SK-N-SH (cell line): ENCODE measurements around the gene PLCB1. TPM values are rescaled to one million over a fixed set of nuclear protein-coding genes. Genes with fewer than 3 reads are reported as not detected.

ENCODE experiments used
- CTCF ChIA-PET: fragments of 300-600, 350-600 bp; formaldehyde crosslinking; extraction: SDS; loops from one replicate; lab custom pipeline; 2021; lab: Yijun Ruan, JAX
- POLR2A ChIA-PET: fragments of 350-600 bp; sonication (Branson Sonifier 250); formaldehyde crosslinking; extraction: SDS; loops from one replicate; lab custom pipeline; 2020; ENCODE audit warnings: antibody characterized with exemption, inconsistent platforms; lab: Yijun Ruan, JAX
- DNase-seq: peaks from one replicate; pipeline ENCODE4 v3.0.0; 2012
- H2AFZ ChIP-seq: fragments of 200-600 bp; sonication (generic); 2 replicates; pipeline ENCODE4 v1.8.1; 2016; ENCODE audit warnings: antibody characterized with exemption, mild to moderate bottlenecking, low read depth
- H3F3A ChIP-seq: fragments of 200-600 bp; sonication (generic); replicated peaks from 2 replicates; pipeline ENCODE3; 2016; ENCODE audit warnings: antibody characterized with exemption, mild to moderate bottlenecking; ENCODE audit not compliant: insufficient read depth
- H3K27ac ChIP-seq, 2 experiments: fragments of 200-500 bp in 1 of 2; fragments of 200-600 bp in 1 of 2; sonication (Bioruptor generic) in 1 of 2; sonication (generic), shearing (Covaris generic) in 1 of 2; 2 replicates each; pipeline versions ENCODE4 v1.5.1 to v1.6.1; 2014 to 2016; ENCODE audit warnings: low read depth in 2 of 2, inconsistent platforms in 1 of 2, low read length in 1 of 2, mild to moderate bottlenecking in 1 of 2, mixed read lengths in 1 of 2
- H3K27me3 ChIP-seq: fragments of 200-600 bp; sonication (generic), shearing (Covaris generic); 2 replicates; pipeline ENCODE4 v1.6.1; 2016; ENCODE audit warnings: mixed run types; ENCODE audit not compliant: insufficient read depth
- H3K36me3 ChIP-seq, 2 experiments: fragments of 200-500 bp in 1 of 2; fragments of 200-600 bp in 1 of 2; sonication (Bioruptor generic) in 1 of 2; sonication (generic) in 1 of 2; replicated peaks in 1 of 2; 2 replicates each; pipeline versions ENCODE3 to v1.5.1; 2014 to 2016; ENCODE audit warnings: low read length in 1 of 2, mild to moderate bottlenecking in 1 of 2; ENCODE audit not compliant: insufficient read depth in 2 of 2, control insufficient read depth in 1 of 2
- H3K4me1 ChIP-seq, 2 experiments: fragments of 200-500 bp in 1 of 2; fragments of 200-600 bp in 1 of 2; sonication (Bioruptor generic) in 1 of 2; sonication (generic), shearing (Covaris generic) in 1 of 2; 2 replicates each; pipeline versions ENCODE4 v1.5.1 to v1.6.1; 2014 to 2016; ENCODE audit warnings: low read depth in 1 of 2, low read length in 1 of 2, mixed run types in 1 of 2; ENCODE audit not compliant: insufficient read depth in 2 of 2, control insufficient read depth in 1 of 2
- H3K4me2 ChIP-seq: fragments of 200-600 bp; sonication (generic), shearing (Covaris generic); 2 replicates; pipeline ENCODE4 v1.6.1; 2017; ENCODE audit warnings: mixed run types
- H3K4me3 ChIP-seq, 2 experiments: fragments of 200-500 bp in 1 of 2; fragments of 200-600 bp in 1 of 2; sonication (Bioruptor generic) in 1 of 2; sonication (generic), shearing (Covaris generic) in 1 of 2; 2 replicates each; pipeline versions ENCODE4 v1.5.1 to v1.8.1; 2014 to 2016; ENCODE audit warnings: low read depth in 2 of 2, inconsistent platforms in 1 of 2, low read length in 1 of 2, mild to moderate bottlenecking in 1 of 2, mixed read lengths in 1 of 2, moderate library complexity in 1 of 2
- H3K79me2 ChIP-seq: fragments of 200-600 bp; sonication (generic); 2 replicates; pipeline ENCODE4 v1.8.1; 2017; ENCODE audit warnings: mild to moderate bottlenecking; ENCODE audit not compliant: insufficient read depth
- H3K9ac ChIP-seq: fragments of 200-600 bp; sonication (generic); 2 replicates; pipeline ENCODE4 v1.6.1; 2017; ENCODE audit warnings: mixed run types
- H3K9me2 ChIP-seq: fragments of 200-600 bp; sonication (generic); 2 replicates; pipeline ENCODE4 v1.6.1; 2017; ENCODE audit warnings: mixed run types
- H3K9me3 ChIP-seq: fragments of 200-600 bp; sonication (generic); 2 replicates; pipeline ENCODE4 v1.6.1; 2017; ENCODE audit warnings: mixed run types, mild to moderate bottlenecking, moderate library complexity
- H4K20me1 ChIP-seq: fragments of 200-600 bp; sonication (generic); 2 replicates; pipeline ENCODE4 v1.6.1; 2017; ENCODE audit warnings: mild to moderate bottlenecking, mixed run types; ENCODE audit not compliant: insufficient read depth
- CHD2 ChIP-seq: fragments of 150-350 bp; IDR thresholded peaks from 2 replicates; pipeline ENCODE4 v1.6.1; 2018; ENCODE audit warnings: low read length; ENCODE audit not compliant: partially characterized antibody
- CTCF ChIP-seq: fragments of 200-600 bp; sonication (generic); IDR thresholded peaks from 2 replicates; pipeline ENCODE4 v1.6.1; 2017; ENCODE audit warnings: antibody characterized with exemption, mild to moderate bottlenecking, moderate library complexity
- ELF1 ChIP-seq: IDR thresholded peaks from 2 replicates; pipeline ENCODE4 v1.4.0; 2012
- EP300 ChIP-seq, 2 experiments: IDR thresholded peaks; 2 replicates each; pipeline versions ENCODE4 v1.4.0 to v1.6.1; 2012; ENCODE audit warnings: borderline replicate concordance in 1 of 2, low read depth in 1 of 2, low read length in 1 of 2
- EZH2phosphoT487 ChIP-seq: fragments of 200-600 bp; sonication (generic); IDR thresholded peaks from 2 replicates; pipeline ENCODE4 v1.6.1; 2017; ENCODE audit warnings: low read depth, mixed run types, mild to moderate bottlenecking, antibody characterized with exemption, moderate library complexity, borderline replicate concordance
- FOSL2 ChIP-seq: IDR thresholded peaks from 2 replicates; pipeline ENCODE4 v1.4.0; 2012; ENCODE audit warnings: low read depth, mild to moderate bottlenecking, moderate library complexity, borderline replicate concordance
- FOXJ3 ChIP-seq: sonication (generic); formaldehyde crosslinking; IDR thresholded peaks from 2 replicates; pipeline ENCODE4 v1.5.1; 2020; ENCODE audit warnings: mild to moderate bottlenecking, missing genetic modification reagents
- GABPA ChIP-seq: IDR thresholded peaks from 2 replicates; pipeline ENCODE4 v1.4.0; 2012; ENCODE audit warnings: low read depth, mild to moderate bottlenecking
- MAX ChIP-seq: IDR thresholded peaks from 2 replicates; pipeline ENCODE4 v1.4.0; 2012; ENCODE audit warnings: low read depth
- MXI1 ChIP-seq: IDR thresholded peaks from 2 replicates; pipeline ENCODE4 v1.6.1; 2012; ENCODE audit warnings: mild to moderate bottlenecking, low read depth, low read length, improper control_type of control experiment
- NRF1 ChIP-seq: IDR thresholded peaks from 2 replicates; pipeline ENCODE4 v1.6.1; 2012; ENCODE audit warnings: low read depth, mild to moderate bottlenecking, low read length
- PBX3 ChIP-seq: IDR thresholded peaks from 2 replicates; pipeline ENCODE4; 2012
- REST ChIP-seq: IDR thresholded peaks from 2 replicates; pipeline ENCODE4 v1.6.1; 2012; ENCODE audit warnings: mild to moderate bottlenecking, low read depth, low read length, moderate library complexity
- RFX5 ChIP-seq: IDR thresholded peaks from 2 replicates; pipeline ENCODE4 v1.6.1; 2012; ENCODE audit warnings: mild to moderate bottlenecking, improper control_type of control experiment, low read length
- RXRA ChIP-seq: IDR thresholded peaks from 2 replicates; pipeline ENCODE4 v1.4.0; 2012; ENCODE audit warnings: low read depth, mild to moderate bottlenecking, borderline replicate concordance
- SMC3 ChIP-seq: IDR thresholded peaks from 2 replicates; pipeline ENCODE4 v1.6.1; 2012; ENCODE audit warnings: low read depth, low read length, improper control_type of control experiment
- TAF1 ChIP-seq: IDR thresholded peaks from 2 replicates; pipeline ENCODE4 v1.6.1; 2012; ENCODE audit warnings: low read depth, mild to moderate bottlenecking, low read length, moderate library complexity, borderline replicate concordance
- TEAD4 ChIP-seq: IDR thresholded peaks from 2 replicates; pipeline ENCODE4 v1.4.0; 2012; ENCODE audit warnings: mild to moderate bottlenecking, borderline replicate concordance; ENCODE audit not compliant: insufficient read depth
- YY1 ChIP-seq: IDR thresholded peaks from 2 replicates; pipeline ENCODE4 v1.4.0; 2012; ENCODE audit warnings: low read depth, mild to moderate bottlenecking
- WGBS: methylation state at CpG from one replicate; pipeline ENCODE4 v1.1.6; 2017; ENCODE audit warnings: low lambda C conversion rate; 5-methylcytosine and 5-hydroxymethylcytosine counted together
- polyA plus RNA-seq, 3 experiments: library from polyadenylated mRNA; depleted of rRNA; stranded (reverse); fragments of >200 nt; gene quantifications; 2 replicates each; pipeline ENCODE4 v1.2.3, GENCODE V29; 2012

Gene PLCB1
- polyA plus RNA-seq, 1 of the 3 experiments (the other 2 are of a cell fraction), result 10.5 TPM

- Histone ChIP-seq H3K9me3 (no peaks in the 10 kb centered on the region), H3F3A (peaks cover 5% of the 10 kb centered on the region), H3K4me2 (no peak overlapping the region), H3K4me3 (no peak overlapping the region), H3K79me2 (no peaks in the 10 kb centered on the region), H3K36me3 (peaks cover 21 to 36% of the 10 kb centered on the region in 2 experiments), H2AFZ (no peak overlapping the region), H4K20me1 (no peaks in the 10 kb centered on the region), H3K9me2 (no peaks in the 10 kb centered on the region), H3K4me1 (no peaks in the 10 kb centered on the region), H3K9ac (no peak overlapping the region), H3K27me3 (no peaks in the 10 kb centered on the region), H3K27ac (no peak overlapping the region)
- 91% methylated on average over 2 of the region's 2 CpGs for WGBS
- ChIA-PET POLR2A (no interaction called here), CTCF (interaction anchor here (1.7 kb wide), 1 partner anchor 790 kb away, joined by 6 read pairs; no protein-coding TSS in a partner anchor)
- DNase-seq, result no peak
- TF ChIP-seq RFX5 (no peak), EZH2phosphoT487 (no peak), MXI1 (no peak), PBX3 (no peak), FOXJ3 (CRISPR knock-in tag) (no peak), MAX (no peak), RXRA (no peak), EP300 (IDR thresholded peaks at IDR 0.05; ENCODE audit: borderline replicate concordance in 1 of 2, low read depth in 1 of 2, low read length in 1 of 2) (no peak), TAF1 (no peak), YY1 (no peak), NRF1 (no peak)
Measured at GRCh38 chr20:8726460-8726859, 594.4 kb downstream of the PLCB1 start.

- DNase-seq, result no peak
- H3K27me3 ChIP-seq, result no peaks in the 10 kb centered on the region
- no peaks in the 10 kb centered on the region for H3K4me1 ChIP-seq
- H3K9me3 ChIP-seq, result no peaks in the 10 kb centered on the region
- ChIA-PET POLR2A (interaction anchor here (0.6 kb wide), 1 partner anchor 23 kb away, joined by 4 read pairs; no protein-coding TSS in a partner anchor), CTCF (interaction anchor here (1.0 to 2.7 kb wide), 4 partner anchors 9 to 875 kb away, joined by 3 to 33 read pairs (median 4); no protein-coding TSS in a partner anchor)
- WGBS, result 76% methylated on average over 3 of the region's 3 CpGs
- no peaks in the 10 kb centered on the region for H3K9me2 ChIP-seq
- H4K20me1 ChIP-seq, result no peaks in the 10 kb centered on the region
- H3K9ac ChIP-seq, result no peak overlapping the region
- no peak overlapping the region for H3K27ac ChIP-seq
- no peaks in the 10 kb centered on the region for H3K79me2 ChIP-seq
- no peak overlapping the region for H2AFZ ChIP-seq
- no peak overlapping the region for H3K4me3 ChIP-seq
- no peaks in the 10 kb centered on the region for H3F3A ChIP-seq
- H3K4me2 ChIP-seq, result no peak overlapping the region
- H3K36me3 ChIP-seq, result peaks cover 12% of the 10 kb centered on the region in 2 experiments
- TF ChIP-seq TEAD4 (no peak), CHD2 (no peak), GABPA (no peak), NRF1 (no peak), MXI1 (no peak), ELF1 (no peak), FOSL2 (no peak), RXRA (no peak), REST (no peak), TAF1 (no peak), EZH2phosphoT487 (no peak), SMC3 (no peak), FOXJ3 (CRISPR knock-in tag) (no peak), CTCF (no peak), PBX3 (no peak)
Measured at GRCh38 chr20:8735014-8735413, 602.9 kb downstream of the PLCB1 start.
